K562 (cell line): Measurements from ENCODE around the gene ADAT2. TPM values are rescaled to one million over a fixed set of nuclear protein-coding genes. Genes with fewer than 3 reads are reported as not detected.
A peak's percentile ranks its signal among the peaks of the same experiment; 100 is the strongest.

Experiments used
- ASH1L ChIP-seq: fragments of 450-650 bp; IDR thresholded peaks from 2 replicates; pipeline ENCODE4 v1.6.1; 2018; ENCODE audit warnings: borderline replicate concordance, mild to moderate bottlenecking, low read depth; ENCODE audit not compliant: partially characterized antibody
- ATF3 ChIP-seq, 2 experiments: fragments of 450-650 bp in 1 of 2; sonication (generic) in 1 of 2; formaldehyde crosslinking in 1 of 2; IDR thresholded peaks in 1 of 2; conservative IDR thresholded peaks in 1 of 2; 2 replicates each; pipeline versions ENCODE4 v1.6.1 to v1.8.1; 2016 to 2023; ENCODE audit warnings: mild to moderate bottlenecking in 2 of 2, moderate library complexity in 2 of 2, inconsistent platforms in 1 of 2, missing genetic modification reagents in 1 of 2
- CGGBP1 ChIP-seq: fragments of 250-450 bp; sonication (Bioruptor Pico); IDR thresholded peaks from 2 replicates; pipeline ENCODE4 v1.9.0; 2021; ENCODE audit warnings: mild to moderate bottlenecking
- MIER1 ChIP-seq: fragments of 450-650 bp; IDR thresholded peaks from 2 replicates; pipeline ENCODE4 v1.6.1; 2016; ENCODE audit warnings: antibody characterized with exemption, mild to moderate bottlenecking, low read depth
- RERE ChIP-seq: sonication (generic); formaldehyde crosslinking; IDR thresholded peaks from 2 replicates; pipeline ENCODE4 v1.8.0; 2023; ENCODE audit warnings: missing genetic modification reagents, mild to moderate bottlenecking, borderline replicate concordance
- RREB1 ChIP-seq: fragments of 250-450 bp; sonication (Bioruptor Pico); IDR thresholded peaks from 2 replicates; pipeline ENCODE4 v1.4.0; 2020
- SIN3B ChIP-seq: fragments of 450-650 bp; IDR thresholded peaks from 2 replicates; pipeline ENCODE4 v1.6.1; 2017; ENCODE audit warnings: low read depth, mild to moderate bottlenecking, moderate library complexity
- TAF7 ChIP-seq: fragments of 450-650 bp; IDR thresholded peaks from 2 replicates; pipeline ENCODE4 v1.6.1; 2016; ENCODE audit warnings: missing genetic modification characterization, missing compliant biosample characterization
- VEZF1 ChIP-seq: fragments of 200-800 bp; sonication (Bioruptor generic); IDR thresholded peaks from 2 replicates; pipeline ENCODE4 v1.6.1; 2017; ENCODE audit warnings: missing genetic modification characterization, missing compliant biosample characterization
- ZBTB8A ChIP-seq: fragments of 450-650 bp; IDR thresholded peaks from 2 replicates; pipeline ENCODE4 v1.6.1; 2018; ENCODE audit warnings: mild to moderate bottlenecking, moderate library complexity; ENCODE audit not compliant: partially characterized antibody
- ZNF785 ChIP-seq: fragments of 250-450 bp; sonication (Bioruptor Pico); IDR thresholded peaks from 2 replicates; pipeline ENCODE4 v1.4.0; 2020; ENCODE audit warnings: mild to moderate bottlenecking
- polyA plus RNA-seq, 8 experiments: library from polyadenylated mRNA; depleted of rRNA in 4 of 8; stranded (reverse) in 5 of 8; unstranded in 3 of 8; fragments of >200 nt; fragmentation: Nextera tagmentation in 2 of 8; fragmentation: Illumina TruSeq in 1 of 8; extraction: Ambion mirVana in 2 of 8; extraction: Trizol in 1 of 8; gene quantifications; 2 replicates each; pipeline versions ENCODE4 v1.2.1 to v1.2.3, GENCODE V29; 2011 to 2014; ENCODE audit warnings: inconsistent platforms in 1 of 8, missing spikeins in 1 of 8
- total RNA-seq, 7 experiments: library from RNA; depleted of rRNA in 6 of 7; stranded (reverse); fragments of >200 nt in 6 of 7; fragmentation: Illumina TruSeq in 2 of 7; extraction: Trizol in 2 of 7; gene quantifications; 2 replicates each; pipeline versions ENCODE4 v1.2.1 to v1.2.3, GENCODE V29; 2011 to 2021; ENCODE audit warnings: low replicate concordance in 1 of 7

ADAT2 gene
- total and polyA plus RNA-seq, 9 of the 15 experiments (the other 6 are each of a cell fraction or from before 2014, with no cell fraction given): 13.0 to 62.5 (median 31.7) TPM

GRCh38 chr6:143450453-143451371, at the start of gene ADAT2, which contains the start of gene PEX3 (continued):
- peak; percentile 87 for TF ChIP-seq RREB1
- TF ChIP-seq SIN3B: peak; percentile 97
- no peak for TF ChIP-seq ATF3 (IDR thresholded peaks at IDR 0.05)
- peak; percentile 67 for TF ChIP-seq ATF3 (CRISPR knock-in tag; conservative IDR thresholded peaks at IDR 0.05)
- TF ChIP-seq CGGBP1 (CRISPR knock-in tag): peak; percentile 96; the same call in 1 of the 2 replicates
- TF ChIP-seq ZBTB8A: no peak
- TF ChIP-seq MIER1: no peak
- no peak for TF ChIP-seq RERE (CRISPR knock-in tag)
- peak; percentile 96 for TF ChIP-seq TAF7 (tag)
- peak; percentile 62 for TF ChIP-seq VEZF1
- TF ChIP-seq ZNF785 (CRISPR knock-in tag): no peak
- TF ChIP-seq ASH1L: no peak
